H1 (cell line): ENCODE measurements around the gene IL21R. TPM values are rescaled to one million over a fixed set of nuclear protein-coding genes. Genes with fewer than 3 reads are reported as not detected.

Source experiments
- CTCF ChIA-PET: fragments of 300-600 bp; sonication (Branson Sonifier 250); formaldehyde crosslinking; loops from one replicate; lab custom pipeline; 2021; ENCODE audit not compliant: partially characterized antibody; lab: Charles Lee
- POLR2A ChIA-PET: fragments of 300-600 bp; sonication (Branson Sonifier 250); formaldehyde crosslinking; loops from one replicate; lab custom pipeline; 2021; ENCODE audit warnings: inconsistent platforms; ENCODE audit not compliant: partially characterized antibody; lab: Charles Lee
- DNase-seq, 2 experiments: peaks; one replicate each; pipeline versions ENCODE4 v3.0.0 to v3.0.0-alpha.2; 2010 to 2022; ENCODE audit warnings: low spot score in 2 of 2, low read depth in 1 of 2, mixed read lengths in 1 of 2
- FAIRE-seq: peaks from 2 replicates; lab custom pipeline; 2011; peaks lifted over from hg19 to GRCh38; lab: Jason Lieb, UNC
- H2AFZ ChIP-seq: 2 replicates; pipeline ENCODE4 v1.8.1; 2012; ENCODE audit warnings: low read length, inconsistent platforms
- H2AK5ac ChIP-seq: 2 replicates; pipeline ENCODE4 v1.6.1; 2013; ENCODE audit warnings: low read depth, low read length
- H2BK120ac ChIP-seq: replicated peaks from 2 replicates; pipeline ENCODE3; 2013; ENCODE audit warnings: low read depth, low read length, inconsistent platforms
- H2BK12ac ChIP-seq: 2 replicates; pipeline ENCODE4 v1.6.1; 2013; ENCODE audit warnings: low read depth, low read length
- H2BK15ac ChIP-seq: 2 replicates; pipeline ENCODE4 v1.6.1; 2013; ENCODE audit warnings: low read length
- H2BK20ac ChIP-seq: 2 replicates; pipeline ENCODE4 v1.6.1; 2013; ENCODE audit warnings: low read length
- H2BK5ac ChIP-seq: 2 replicates; pipeline ENCODE4 v1.6.1; 2013; ENCODE audit warnings: low read depth, low read length
- H3K14ac ChIP-seq: 2 replicates; pipeline ENCODE4 v1.6.1; 2013; ENCODE audit warnings: inconsistent platforms; ENCODE audit not compliant: insufficient read length
- H3K18ac ChIP-seq: 2 replicates; pipeline ENCODE4 v1.6.1; 2013; ENCODE audit warnings: low read length; ENCODE audit errors: extremely low read depth
- H3K23ac ChIP-seq: 2 replicates; pipeline ENCODE4 v1.6.1; 2013; ENCODE audit warnings: inconsistent platforms; ENCODE audit not compliant: insufficient read length
- H3K23me2 ChIP-seq: 2 replicates; pipeline ENCODE4 v1.6.1; 2013; ENCODE audit warnings: low read depth, low read length
- H3K27ac ChIP-seq: 2 replicates; pipeline ENCODE4 v1.6.1; 2011; ENCODE audit warnings: low read depth, low read length, inconsistent platforms
- H3K27me3 ChIP-seq, 4 experiments: replicated peaks in 1 of 4; 1 replicate in 1 of 4; 2 replicates in 3 of 4; pipeline versions ENCODE4 v1.6.1 to v1.8.1; 2011 to 2013; ENCODE audit warnings: low read length in 3 of 4, mild to moderate bottlenecking in 3 of 4, inconsistent platforms in 2 of 4, mixed read lengths in 2 of 4, moderate library complexity in 1 of 4; ENCODE audit not compliant: control insufficient read depth in 3 of 4, insufficient read depth in 3 of 4; ENCODE audit errors: extremely low read depth in 1 of 4
- H3K36me3 ChIP-seq, 4 experiments: 2 replicates each; pipeline versions ENCODE4 v1.6.1 to v1.8.1; 2011 to 2013; ENCODE audit warnings: mild to moderate bottlenecking in 4 of 4, low read length in 3 of 4, moderate library complexity in 2 of 4, control low read depth in 1 of 4, inconsistent platforms in 1 of 4; ENCODE audit not compliant: insufficient read depth in 4 of 4, control insufficient read depth in 2 of 4
- H3K4ac ChIP-seq: replicated peaks from 2 replicates; pipeline ENCODE3; 2013; ENCODE audit warnings: low read length, low read depth, mixed read lengths, inconsistent platforms; ENCODE audit not compliant: insufficient read length
- H3K4me1 ChIP-seq, 4 experiments: replicated peaks in 1 of 4; 1 replicate in 1 of 4; 2 replicates in 3 of 4; pipeline versions ENCODE4 v1.6.1 to v1.8.1; 2011 to 2013; ENCODE audit warnings: low read length in 3 of 4, inconsistent platforms in 2 of 4, mixed read lengths in 1 of 4; ENCODE audit not compliant: insufficient read depth in 4 of 4, control insufficient read depth in 3 of 4
- H3K4me2 ChIP-seq, 2 experiments: 2 replicates each; pipeline versions ENCODE4 v1.6.1 to v1.8.1; 2011 to 2013; ENCODE audit warnings: low read depth in 2 of 2, low read length in 2 of 2, control low read depth in 1 of 2, inconsistent platforms in 1 of 2, mild to moderate bottlenecking in 1 of 2; ENCODE audit not compliant: insufficient read depth in 1 of 2
- H3K4me3 ChIP-seq, 4 experiments: fragments of 200-600, 300-600 bp in 1 of 4; sonication (generic), shearing (Covaris generic), sonication (Bioruptor Twin) in 1 of 4; 2 replicates each; pipeline versions ENCODE4 v1.5.1 to v1.8.1; 2011 to 2016; ENCODE audit warnings: low read length in 4 of 4, low read depth in 3 of 4, control low read depth in 2 of 4, inconsistent platforms in 2 of 4, mild to moderate bottlenecking in 2 of 4, mixed read lengths in 1 of 4, moderate library complexity in 1 of 4; ENCODE audit not compliant: insufficient read depth in 2 of 4; ENCODE audit errors: extremely low read depth in 1 of 4
- H3K56ac ChIP-seq: replicated peaks from 2 replicates; pipeline ENCODE3; 2013; ENCODE audit warnings: low read depth, mild to moderate bottlenecking, mixed read lengths, low read length, inconsistent platforms; ENCODE audit not compliant: insufficient read length
- H3K79me1 ChIP-seq: 2 replicates; pipeline ENCODE4 v1.6.1; 2013; ENCODE audit warnings: low read depth, low read length, control low read depth
- H3K79me2 ChIP-seq, 2 experiments: 2 replicates each; pipeline versions ENCODE4 v1.6.1 to v1.8.1; 2012 to 2013; ENCODE audit warnings: low read length in 2 of 2, mild to moderate bottlenecking in 2 of 2, inconsistent platforms in 1 of 2; ENCODE audit not compliant: insufficient read depth in 2 of 2, control insufficient read depth in 1 of 2
- H3K9ac ChIP-seq, 4 experiments: replicated peaks in 1 of 4; 1 replicate in 1 of 4; 2 replicates in 3 of 4; pipeline versions ENCODE4 v1.6.1 to v1.8.1; 2011 to 2013; ENCODE audit warnings: low read depth in 3 of 4, low read length in 3 of 4, control low read depth in 2 of 4, mild to moderate bottlenecking in 2 of 4, moderate library complexity in 2 of 4, inconsistent platforms in 1 of 4; ENCODE audit errors: extremely low read depth in 1 of 4
- H3K9me3 ChIP-seq, 2 experiments: 2 replicates each; pipeline versions ENCODE4 v1.6.1 to v1.8.1; 2012 to 2013; ENCODE audit warnings: mild to moderate bottlenecking in 2 of 2, moderate library complexity in 2 of 2, control low read depth in 1 of 2, inconsistent platforms in 1 of 2, low read depth in 1 of 2, low read length in 1 of 2, mixed read lengths in 1 of 2; ENCODE audit not compliant: insufficient read depth in 2 of 2
- H4K20me1 ChIP-seq, 2 experiments: replicated peaks in 1 of 2; 2 replicates each; pipeline versions ENCODE3 to v1.8.1; 2011 to 2013; ENCODE audit warnings: inconsistent platforms in 2 of 2, low read length in 2 of 2, mild to moderate bottlenecking in 1 of 2; ENCODE audit not compliant: insufficient read depth in 2 of 2, control insufficient read depth in 1 of 2
- H4K5ac ChIP-seq: 2 replicates; pipeline ENCODE4 v1.6.1; 2013; ENCODE audit warnings: low read length, low read depth, mixed read lengths, inconsistent platforms; ENCODE audit not compliant: insufficient read length
- H4K8ac ChIP-seq: 2 replicates; pipeline ENCODE4 v1.8.0; 2013; ENCODE audit warnings: mild to moderate bottlenecking, moderate library complexity, low read length, inconsistent platforms; ENCODE audit not compliant: insufficient read depth; ENCODE audit errors: extremely low read depth
- H4K91ac ChIP-seq: replicated peaks from 2 replicates; pipeline ENCODE3; 2013; ENCODE audit warnings: low read length, mixed read lengths, inconsistent platforms; ENCODE audit not compliant: insufficient read length
- KDM4A ChIP-seq: IDR thresholded peaks from one replicate; pipeline ENCODE4 v1.7.1; 2012; ENCODE audit warnings: low read depth, mild to moderate bottlenecking, moderate library complexity, low read length, inconsistent platforms; ENCODE audit not compliant: severe bottlenecking
- TAF7 ChIP-seq: optimal IDR thresholded peaks from 2 replicates; pipeline ENCODE3; 2011; ENCODE audit warnings: low read depth, mild to moderate bottlenecking, inconsistent platforms, low read length, moderate library complexity, borderline replicate concordance
- polyA plus RNA-seq, 7 experiments: library from polyadenylated mRNA; depleted of rRNA in 3 of 7; stranded (reverse) in 5 of 7; unstranded in 2 of 7; fragments of >200 nt in 5 of 7; fragments of 200-250 nt in 2 of 7; gene quantifications; 1 replicate in 5 of 7; 2 replicates in 1 of 7; 4 replicates in 1 of 7; pipeline versions ENCODE4 v1.2.1 to v1.2.3, GENCODE V29; 2011 to 2013; ENCODE audit warnings: missing spikeins in 2 of 7, mixed read lengths in 2 of 7
- total RNA-seq: library from RNA; stranded (reverse); fragmentation: NEBNext Ultra II Directional; extraction: Animal tissue kit (Norgen Biotek cat#: 25700); gene quantifications from 2 replicates; pipeline ENCODE4 v1.2.1, GENCODE V29; 2021

Gene IL21R
- total and polyA plus RNA-seq, 2 of the 8 experiments (the other 6 are each of a cell fraction or from before 2014, with no cell fraction given), result 0.34 to 0.70 TPM

DNA sequence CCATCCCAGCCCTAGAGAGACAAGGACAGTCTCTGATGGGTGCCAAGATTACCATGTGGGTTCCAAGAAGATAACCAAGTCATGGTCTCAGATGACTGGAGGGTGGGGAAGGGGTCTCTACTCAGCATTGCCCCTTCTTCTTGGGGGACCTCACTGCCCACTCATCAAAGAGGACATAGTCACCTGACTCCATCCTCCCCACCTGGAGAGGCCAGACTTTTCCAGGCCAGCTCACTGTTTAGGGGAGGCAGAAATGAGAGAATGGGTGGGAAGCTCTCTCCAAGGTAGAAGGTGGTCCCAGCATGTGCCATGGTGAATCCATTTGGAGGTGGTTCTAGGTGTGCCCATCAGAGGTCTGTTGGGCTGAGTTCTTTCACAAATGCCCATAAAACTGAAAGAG, 20.7 kb upstream of the IL21R start:
- no peak overlapping the region for H2AK5ac ChIP-seq
- no peaks in the 10 kb centered on the region for H3K23me2 ChIP-seq
- H3K14ac ChIP-seq, result no peak overlapping the region
- H3K4me1 ChIP-seq, result no peaks in the 10 kb centered on the region; a peak in 2 of 7 replicates
- no peak overlapping the region for H2AFZ ChIP-seq
- H3K27ac ChIP-seq, result no peak overlapping the region
- no peak overlapping the region for H2BK20ac ChIP-seq
- no peaks in the 10 kb centered on the region for H3K79me1 ChIP-seq
- no peak overlapping the region for H4K5ac ChIP-seq
- H3K79me2 ChIP-seq, result no peaks in the 10 kb centered on the region
- no peak overlapping the region for H3K56ac ChIP-seq
- H4K20me1 ChIP-seq, result no peaks in the 10 kb centered on the region
- H4K8ac ChIP-seq, result no peak overlapping the region
- no peak overlapping the region for H3K23ac ChIP-seq
- H3K4me3 ChIP-seq, result no peak overlapping the region
- H3K9ac ChIP-seq, result no peak overlapping the region
- no peak overlapping the region for H2BK12ac ChIP-seq
- H3K36me3 ChIP-seq, result no peaks in the 10 kb centered on the region
- H2BK5ac ChIP-seq, result no peak overlapping the region
- ChIA-PET CTCF (interaction anchor here (0.8 to 1.2 kb wide), 2 partner anchors 13 to 74 kb away, joined by 3 to 4 read pairs; no protein-coding TSS in a partner anchor), POLR2A (interaction anchor here (1.0 to 1.1 kb wide), 2 partner anchors 20 to 197 kb away, joined by 3 read pairs; no protein-coding TSS in a partner anchor)
- H3K4me2 ChIP-seq, result no peak overlapping the region
- no peaks in the 10 kb centered on the region for H3K9me3 ChIP-seq
- no peak overlapping the region for H3K4ac ChIP-seq
- no peak overlapping the region for H3K18ac ChIP-seq
- H3K27me3 ChIP-seq, result no peaks in the 10 kb centered on the region; a peak in 1 of 7 replicates
- no peak for FAIRE-seq
- DNase-seq, result no peak
- H2BK120ac ChIP-seq, result no peak overlapping the region
- H4K91ac ChIP-seq, result no peak overlapping the region
- TF ChIP-seq KDM4A (no peak), TAF7 (no peak)
- TF ChIP-seq, all 59 proteins: peak for 0
- no peak overlapping the region for H2BK15ac ChIP-seq
